K562 (cell line): Measurements from ENCODE around the gene KLHL25.

ENCODE experiments used
- ELF1 ChIP-seq: fragments of 200-800 bp; sonication (Bioruptor generic); IDR thresholded peaks from 2 replicates; pipeline ENCODE4 v1.6.1; 2016; ENCODE audit warnings: missing genetic modification characterization, missing compliant biosample characterization
- GATAD2A ChIP-seq: fragments of 450-650 bp; IDR thresholded peaks from 2 replicates; pipeline ENCODE4 v1.6.1; 2017
- JUND ChIP-seq, 2 experiments: IDR thresholded peaks; 2 replicates in 1 of 2; 3 replicates in 1 of 2; pipeline ENCODE4 v1.6.1; 2011; ENCODE audit warnings: borderline replicate concordance in 2 of 2, low read depth in 2 of 2, low read length in 2 of 2, improper control_type of control experiment in 1 of 2, missing biosample characterization in 1 of 2, missing genetic modification characterization in 1 of 2, missing genetic modification reagents in 1 of 2
- KAT2B ChIP-seq: IDR thresholded peaks from one replicate; pipeline ENCODE4 v1.6.1; 2012; ENCODE audit warnings: low read depth, mild to moderate bottlenecking, control low read depth, inconsistent platforms, low read length, moderate library complexity
- MAFF ChIP-seq: IDR thresholded peaks from 2 replicates; pipeline ENCODE4 v1.6.1; 2012; ENCODE audit warnings: low read length, improper control_type of control experiment
- POLR2AphosphoS5 ChIP-seq: IDR thresholded peaks from 2 replicates; pipeline ENCODE4 v1.6.1; 2011; ENCODE audit warnings: mild to moderate bottlenecking, low read depth, low read length, moderate library complexity; ENCODE audit not compliant: control insufficient read depth, insufficient read depth
- RFX5 ChIP-seq: IDR thresholded peaks from 2 replicates; pipeline ENCODE4 v1.6.1; 2011; ENCODE audit warnings: low read depth, mild to moderate bottlenecking, improper control_type of control experiment, low read length
- RNF2 ChIP-seq: sonication (generic); IDR thresholded peaks from 2 replicates; pipeline ENCODE4 v1.6.1; 2016
- SMAD4 ChIP-seq: fragments of 250-450 bp; sonication (Bioruptor Pico); conservative IDR thresholded peaks from 2 replicates; pipeline ENCODE4 v1.8.0; 2021; ENCODE audit warnings: inconsistent platforms, mild to moderate bottlenecking, moderate library complexity
- SMARCB1 ChIP-seq: IDR thresholded peaks from 2 replicates; pipeline ENCODE4 v1.6.1; 2011; ENCODE audit warnings: improper control_type of control experiment, low read depth; ENCODE audit not compliant: insufficient read length
- TAF7 ChIP-seq: fragments of 450-650 bp; IDR thresholded peaks from 2 replicates; pipeline ENCODE4 v1.6.1; 2016; ENCODE audit warnings: missing genetic modification characterization, missing compliant biosample characterization
- TF ChIP-seq, protein P1 (sequence below): fragments of 450-650 bp; formaldehyde crosslinking; IDR thresholded peaks from 2 replicates; pipeline ENCODE4 v1.4.0; 2022; ENCODE audit warnings: missing genetic modification characterization
- TF ChIP-seq, protein P2 (sequence below): fragments of 250-450 bp; sonication (Bioruptor Pico); IDR thresholded peaks from 2 replicates; pipeline ENCODE4 v1.6.1; 2021; ENCODE audit warnings: mild to moderate bottlenecking
- TF ChIP-seq, protein P3 (sequence below), 3 experiments: IDR thresholded peaks in 2 of 3; conservative IDR thresholded peaks in 1 of 3; 2 replicates each; pipeline ENCODE4 v1.5.1; 2011 to 2012; ENCODE audit warnings: low read length in 3 of 3, mild to moderate bottlenecking in 3 of 3, control low read depth in 2 of 3, improper control_type of control experiment in 1 of 3, inconsistent platforms in 1 of 3, low read depth in 1 of 3, mixed read lengths in 1 of 3, moderate library complexity in 1 of 3; ENCODE audit not compliant: insufficient read depth in 2 of 3

DNA sequence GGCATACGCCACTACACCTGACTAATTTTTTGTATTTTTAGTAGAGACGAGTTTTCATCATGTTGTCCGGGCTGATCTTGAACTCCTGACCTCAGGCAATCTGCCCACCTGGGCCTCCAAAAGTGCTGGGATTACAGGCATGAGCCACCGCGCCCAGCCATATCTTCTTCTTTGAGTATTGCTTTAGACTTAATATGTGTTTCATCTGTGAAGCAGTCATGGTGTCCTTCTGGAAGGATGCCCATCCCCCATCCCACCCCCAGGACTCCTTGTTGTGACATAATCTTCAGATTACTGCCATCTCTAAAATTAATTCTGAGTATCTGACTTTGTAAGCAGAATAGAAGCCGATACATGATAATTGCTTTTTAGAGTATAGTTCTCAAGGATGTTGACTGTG lies 57.7 kb downstream of the KLHL25 start:
- TF ChIP-seq KAT2B (no peak), RNF2 (no peak), ELF1 (tag) (no peak), TAF7 (tag) (no peak), GATAD2A (no peak), SMARCB1 (no peak), POLR2AphosphoS5 (no peak), MAFF (no peak), RFX5 (no peak), JUND (IDR thresholded peaks at IDR 0.05; ENCODE audit: borderline replicate concordance, low read depth, low read length) (no peak), JUND (tag; IDR thresholded peaks at IDR 0.05; ENCODE audit: borderline replicate concordance, low read depth, low read length) (no peak), SMAD4 (CRISPR knock-in tag) (no peak)
- TF ChIP-seq, protein P1, sequence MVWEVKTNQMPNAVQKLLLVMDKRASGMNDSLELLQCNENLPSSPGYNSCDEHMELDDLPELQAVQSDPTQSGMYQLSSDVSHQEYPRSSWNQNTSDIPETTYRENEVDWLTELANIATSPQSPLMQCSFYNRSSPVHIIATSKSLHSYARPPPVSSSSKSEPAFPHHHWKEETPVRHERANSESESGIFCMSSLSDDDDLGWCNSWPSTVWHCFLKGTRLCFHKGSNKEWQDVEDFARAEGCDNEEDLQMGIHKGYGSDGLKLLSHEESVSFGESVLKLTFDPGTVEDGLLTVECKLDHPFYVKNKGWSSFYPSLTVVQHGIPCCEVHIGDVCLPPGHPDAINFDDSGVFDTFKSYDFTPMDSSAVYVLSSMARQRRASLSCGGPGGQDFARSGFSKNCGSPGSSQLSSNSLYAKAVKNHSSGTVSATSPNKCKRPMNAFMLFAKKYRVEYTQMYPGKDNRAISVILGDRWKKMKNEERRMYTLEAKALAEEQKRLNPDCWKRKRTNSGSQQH (CRISPR knock-in tag) = no peak
- TF ChIP-seq, protein P2, sequence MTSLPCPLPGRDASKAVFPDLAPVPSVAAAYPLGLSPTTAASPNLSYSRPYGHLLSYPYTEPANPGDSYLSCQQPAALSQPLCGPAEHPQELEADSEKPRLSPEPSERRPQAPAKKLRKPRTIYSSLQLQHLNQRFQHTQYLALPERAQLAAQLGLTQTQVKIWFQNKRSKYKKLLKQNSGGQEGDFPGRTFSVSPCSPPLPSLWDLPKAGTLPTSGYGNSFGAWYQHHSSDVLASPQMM (CRISPR knock-in tag) = no peak
- TF ChIP-seq, protein P3, sequence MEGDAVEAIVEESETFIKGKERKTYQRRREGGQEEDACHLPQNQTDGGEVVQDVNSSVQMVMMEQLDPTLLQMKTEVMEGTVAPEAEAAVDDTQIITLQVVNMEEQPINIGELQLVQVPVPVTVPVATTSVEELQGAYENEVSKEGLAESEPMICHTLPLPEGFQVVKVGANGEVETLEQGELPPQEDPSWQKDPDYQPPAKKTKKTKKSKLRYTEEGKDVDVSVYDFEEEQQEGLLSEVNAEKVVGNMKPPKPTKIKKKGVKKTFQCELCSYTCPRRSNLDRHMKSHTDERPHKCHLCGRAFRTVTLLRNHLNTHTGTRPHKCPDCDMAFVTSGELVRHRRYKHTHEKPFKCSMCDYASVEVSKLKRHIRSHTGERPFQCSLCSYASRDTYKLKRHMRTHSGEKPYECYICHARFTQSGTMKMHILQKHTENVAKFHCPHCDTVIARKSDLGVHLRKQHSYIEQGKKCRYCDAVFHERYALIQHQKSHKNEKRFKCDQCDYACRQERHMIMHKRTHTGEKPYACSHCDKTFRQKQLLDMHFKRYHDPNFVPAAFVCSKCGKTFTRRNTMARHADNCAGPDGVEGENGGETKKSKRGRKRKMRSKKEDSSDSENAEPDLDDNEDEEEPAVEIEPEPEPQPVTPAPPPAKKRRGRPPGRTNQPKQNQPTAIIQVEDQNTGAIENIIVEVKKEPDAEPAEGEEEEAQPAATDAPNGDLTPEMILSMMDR (IDR thresholded peaks at IDR 0.05 in 2 of 3, conservative IDR thresholded peaks at IDR 0.05 in 1 of 3; ENCODE audit: insufficient read depth in 2 of 3, low read depth in 1 of 3, low read length in 3 of 3) = no peak
